Effector memory CD8-positive, alpha-beta T cell (primary cell): ENCODE results near the gene PHLPP1.

ENCODE experiments used
- ATAC-seq: fragments of 150-1000 bp; cut with Tn5 transposase; replicated peaks from 2 replicates; pipeline ENCODE4 v1.10.0; 2021; ENCODE audit warnings: mild to moderate bottlenecking, moderate library complexity
- DNase-seq, 3 experiments: peaks; one replicate each; pipeline ENCODE4 v3.0.0; 2021
- H3K27ac Mint-ChIP-seq, 2 donors: one replicate each; pipeline ENCODE4 v1.8.0; 2022; ENCODE audit warnings: mild to moderate bottlenecking in 2 of 2, mixed read lengths in 2 of 2, moderate library complexity in 2 of 2
- H3K27me3 Mint-ChIP-seq, 2 donors: one replicate each; pipeline ENCODE4 v1.8.0; 2022; ENCODE audit warnings: mixed read lengths in 2 of 2
- H3K36me3 Mint-ChIP-seq: one replicate; pipeline ENCODE4 v1.8.0; 2022; ENCODE audit warnings: mild to moderate bottlenecking, moderate library complexity, mixed read lengths; ENCODE audit not compliant: insufficient read depth
- H3K4me1 Mint-ChIP-seq, 2 donors: one replicate each; pipeline ENCODE4 v1.8.0; 2022; ENCODE audit warnings: low read depth in 2 of 2, mixed read lengths in 2 of 2
- H3K4me3 Mint-ChIP-seq, 2 donors: one replicate each; pipeline ENCODE4 v1.8.0; 2022; ENCODE audit warnings: mild to moderate bottlenecking in 2 of 2, mixed read lengths in 2 of 2, moderate library complexity in 2 of 2
- H3K9me3 Mint-ChIP-seq, 2 donors: one replicate each; pipeline ENCODE4 v1.8.0; 2022; ENCODE audit warnings: mixed read lengths in 2 of 2

Gene PHLPP1

GRCh38 chr18:63025251-63026090 lies 310.1 kb downstream of the PHLPP1 start:
- Mint-ChIP-seq H3K36me3 (no peaks in the 10 kb centered on the region), H3K4me3 (no peak overlapping the region), H3K27ac (no peak overlapping the region), H3K4me1 (no peaks in the 10 kb centered on the region), H3K9me3 (no peaks in the 10 kb centered on the region), H3K27me3 (peaks cover 0 to 1% of the 10 kb centered on the region in 2 donors)
- DNase-seq (no peak), ATAC-seq (no peak)

DNA sequence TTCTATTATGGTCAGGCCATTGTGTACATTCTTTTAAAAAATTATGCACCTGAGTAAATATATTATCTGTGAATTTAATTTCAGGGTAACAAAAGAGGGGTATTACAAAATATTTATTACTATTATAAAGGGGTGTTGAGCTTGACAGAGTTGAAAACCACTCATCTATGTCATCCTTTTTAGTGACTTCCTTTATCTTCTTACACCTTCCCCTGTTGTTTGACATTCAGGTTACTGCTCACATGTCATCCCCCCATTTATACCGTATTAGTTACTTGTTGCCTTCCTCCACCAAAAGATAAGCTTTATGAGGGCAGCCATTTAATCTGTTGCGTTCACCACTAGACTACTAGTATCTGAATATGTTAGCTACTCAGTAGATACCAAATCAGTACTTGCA lies 313.0 kb downstream of the PHLPP1 start:
- H3K4me1 Mint-ChIP-seq: no peaks in the 10 kb centered on the region
- no peak overlapping the region for H3K27ac Mint-ChIP-seq
- H3K36me3 Mint-ChIP-seq: no peaks in the 10 kb centered on the region
- H3K9me3 Mint-ChIP-seq: peaks cover 0 to 2% of the 10 kb centered on the region in 2 donors
- no peak for DNase-seq
- no peak overlapping the region for H3K4me3 Mint-ChIP-seq
- H3K27me3 Mint-ChIP-seq: peaks cover 0 to 7% of the 10 kb centered on the region in 2 donors
- ATAC-seq: no peak
